ENCODE data around the gene KRT14. TPM values are rescaled to one million over a fixed set of nuclear protein-coding genes. Genes with fewer than 3 reads are reported as not detected.

KRT14 gene
- total RNA-seq, 1 experiment from 2014 or later = not detected

DNA sequence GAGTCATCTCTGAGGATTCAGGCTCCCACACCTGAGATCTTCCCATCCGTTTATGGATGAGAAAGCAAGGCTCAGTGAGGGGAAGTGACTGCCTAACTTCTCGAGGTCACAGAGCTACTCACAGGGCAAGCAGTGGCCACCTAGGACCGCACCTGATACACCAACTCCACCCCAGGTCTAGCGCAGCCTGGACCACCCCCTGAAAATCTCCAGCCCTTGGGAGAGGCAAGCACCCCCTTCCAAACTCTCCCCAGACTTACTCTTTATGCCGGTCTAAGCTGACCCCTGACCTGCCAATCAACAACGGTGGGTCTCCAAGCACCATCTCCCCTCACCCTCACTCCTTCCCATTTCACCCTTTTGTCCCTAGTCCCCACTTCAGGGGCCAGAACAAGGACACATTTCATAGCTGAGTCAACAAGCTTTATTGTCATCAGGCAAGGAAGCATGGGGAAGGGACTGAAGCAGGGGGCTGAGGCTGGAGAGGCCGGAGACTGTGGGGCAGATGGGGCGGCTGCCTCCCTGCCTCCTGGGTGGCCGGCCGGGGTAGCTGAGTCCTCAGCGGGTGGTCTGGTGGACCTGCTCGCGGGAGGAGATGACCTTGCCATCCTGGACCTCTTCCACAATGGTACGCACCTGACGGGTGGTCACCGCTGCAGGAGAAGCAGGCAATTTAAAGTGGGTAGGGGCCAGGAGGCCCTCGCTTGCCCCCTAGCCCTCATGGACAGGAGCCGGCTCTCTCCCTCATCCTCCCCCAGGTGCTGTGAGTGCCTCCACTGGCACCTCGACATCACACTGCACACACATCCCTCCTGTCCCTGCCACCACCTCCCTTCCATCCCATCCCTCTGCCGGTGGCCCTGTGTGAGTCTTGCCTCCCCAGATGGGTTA is 32.6 kb upstream of the KRT14 start:
- Histone ChIP-seq H3K9me3 (ENCODE audit: control insufficient read depth, low read depth, low read length) (no peaks in the 10 kb centered on the region), H3K23ac (ENCODE audit: insufficient read length, low read depth, low read length) (no peak overlapping the region), H3K79me1 (ENCODE audit: insufficient read depth, low read depth, low read length, poor library complexity, severe bottlenecking) (no peaks in the 10 kb centered on the region), H4K5ac (ENCODE audit: insufficient read length, low read depth, low read length) (no peak overlapping the region), H3K4me1 (ENCODE audit: insufficient read depth, low read length) (no peaks in the 10 kb centered on the region; the same call in 1 of the 2 replicates), H2AK5ac (ENCODE audit: insufficient read length, low read length) (no peak overlapping the region), H4K91ac (ENCODE audit: insufficient read length, low read depth, low read length) (no peak overlapping the region), H3K18ac (ENCODE audit: insufficient read length, low read depth, low read length) (no peak overlapping the region), H2BK5ac (ENCODE audit: insufficient read length, low read length) (no peak overlapping the region), H3K4me2 (ENCODE audit: insufficient read depth, insufficient read length, low read length) (no peak overlapping the region), H4K20me1 (ENCODE audit: control insufficient read depth, insufficient read depth, insufficient read length) (no peaks in the 10 kb centered on the region), H2AFZ (ENCODE audit: low read length) (no peak overlapping the region), H3K14ac (ENCODE audit: insufficient read depth, low read length) (no peak overlapping the region), H3K23me2 (ENCODE audit: insufficient read length, low read depth, low read length, poor library complexity, severe bottlenecking) (no peaks in the 10 kb centered on the region), H3K9ac (ENCODE audit: extremely low read depth, insufficient read length, low read length) (no peak overlapping the region), H2BK12ac (ENCODE audit: insufficient read length, low read depth, low read length) (no peak overlapping the region), H2BK120ac (ENCODE audit: low read depth, low read length, poor library complexity, severe bottlenecking) (no peak overlapping the region), H4K8ac (replicated peaks; ENCODE audit: insufficient read length, low read depth, low read length) (no peak overlapping the region), H3K79me2 (ENCODE audit: insufficient read depth, low read length) (no peaks in the 10 kb centered on the region), H3K27ac (ENCODE audit: insufficient read length, low read depth, low read length) (no peak overlapping the region), H3T11ph (ENCODE audit: low read length) (no peak overlapping the region), H2BK15ac (ENCODE audit: low read depth, low read length) (no peak overlapping the region), H3K4ac (ENCODE audit: low read depth, low read length) (no peak overlapping the region), H3K56ac (ENCODE audit: insufficient read length, low read depth, low read length) (no peak overlapping the region), H3K27me3 (ENCODE audit: insufficient read depth, low read length) (no peaks in the 10 kb centered on the region), H2BK20ac (ENCODE audit: low read depth, low read length, poor library complexity, severe bottlenecking) (no peak overlapping the region)
- Mint-ChIP-seq H3K9me3 (no peaks in the 10 kb centered on the region), H3K27me3 (ENCODE audit: low read depth) (peaks cover 2% of the 10 kb centered on the region), H3K27ac (no peak overlapping the region; a peak in 1 of 7 replicates), H3K36me3 (ENCODE audit: insufficient read depth in 1 of 3, low read depth in 3 of 3) (no peaks in the 10 kb centered on the region; a peak in 1 of 7 replicates), H3K4me3 (peak overlapping the region in 1 of 2 experiments; percentile 51; a peak in 2 of 5 replicates), H3K4me1 (peaks cover 7 to 32% of the 10 kb centered on the region in 2 experiments)
- TF ChIP-seq, protein P1, sequence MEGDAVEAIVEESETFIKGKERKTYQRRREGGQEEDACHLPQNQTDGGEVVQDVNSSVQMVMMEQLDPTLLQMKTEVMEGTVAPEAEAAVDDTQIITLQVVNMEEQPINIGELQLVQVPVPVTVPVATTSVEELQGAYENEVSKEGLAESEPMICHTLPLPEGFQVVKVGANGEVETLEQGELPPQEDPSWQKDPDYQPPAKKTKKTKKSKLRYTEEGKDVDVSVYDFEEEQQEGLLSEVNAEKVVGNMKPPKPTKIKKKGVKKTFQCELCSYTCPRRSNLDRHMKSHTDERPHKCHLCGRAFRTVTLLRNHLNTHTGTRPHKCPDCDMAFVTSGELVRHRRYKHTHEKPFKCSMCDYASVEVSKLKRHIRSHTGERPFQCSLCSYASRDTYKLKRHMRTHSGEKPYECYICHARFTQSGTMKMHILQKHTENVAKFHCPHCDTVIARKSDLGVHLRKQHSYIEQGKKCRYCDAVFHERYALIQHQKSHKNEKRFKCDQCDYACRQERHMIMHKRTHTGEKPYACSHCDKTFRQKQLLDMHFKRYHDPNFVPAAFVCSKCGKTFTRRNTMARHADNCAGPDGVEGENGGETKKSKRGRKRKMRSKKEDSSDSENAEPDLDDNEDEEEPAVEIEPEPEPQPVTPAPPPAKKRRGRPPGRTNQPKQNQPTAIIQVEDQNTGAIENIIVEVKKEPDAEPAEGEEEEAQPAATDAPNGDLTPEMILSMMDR (conservative IDR thresholded peaks at IDR 0.05) = no peak
- DNase-seq = no peak
- WGBS (ENCODE audit: extremely low coverage, insufficient read length, low lambda C conversion rate) = no CpG with 5 or more reads among the region's 20 CpGs

Measured in H9 (cell line).